ENCODE results near the gene NEDD9.

NEDD9 gene

GRCh38 chr6:11168091-11168635 lies 64.3 kb downstream of the NEDD9 start:
- DNase-seq = no peak

DNA sequence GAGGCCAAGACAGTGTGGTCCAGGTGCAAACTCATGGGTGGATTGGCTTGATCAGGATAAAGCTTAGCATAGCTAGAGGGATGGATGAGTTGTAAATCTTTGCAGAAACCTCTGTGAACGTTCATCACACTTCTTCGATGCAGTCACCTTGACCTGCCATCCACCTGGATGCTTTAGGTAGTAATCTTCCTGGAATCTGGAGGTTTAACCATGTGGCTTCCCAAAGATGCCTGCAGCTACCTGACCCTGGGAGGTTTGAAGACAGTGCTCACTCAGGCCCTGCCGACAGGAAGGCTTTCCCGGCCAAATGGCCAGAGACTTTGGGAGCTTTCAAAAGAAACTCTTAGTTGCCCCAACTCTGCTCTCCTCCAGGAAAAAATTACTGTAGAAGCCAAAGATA lies 65.5 kb downstream of the NEDD9 start:
- DNase-seq = no peak

DNA sequence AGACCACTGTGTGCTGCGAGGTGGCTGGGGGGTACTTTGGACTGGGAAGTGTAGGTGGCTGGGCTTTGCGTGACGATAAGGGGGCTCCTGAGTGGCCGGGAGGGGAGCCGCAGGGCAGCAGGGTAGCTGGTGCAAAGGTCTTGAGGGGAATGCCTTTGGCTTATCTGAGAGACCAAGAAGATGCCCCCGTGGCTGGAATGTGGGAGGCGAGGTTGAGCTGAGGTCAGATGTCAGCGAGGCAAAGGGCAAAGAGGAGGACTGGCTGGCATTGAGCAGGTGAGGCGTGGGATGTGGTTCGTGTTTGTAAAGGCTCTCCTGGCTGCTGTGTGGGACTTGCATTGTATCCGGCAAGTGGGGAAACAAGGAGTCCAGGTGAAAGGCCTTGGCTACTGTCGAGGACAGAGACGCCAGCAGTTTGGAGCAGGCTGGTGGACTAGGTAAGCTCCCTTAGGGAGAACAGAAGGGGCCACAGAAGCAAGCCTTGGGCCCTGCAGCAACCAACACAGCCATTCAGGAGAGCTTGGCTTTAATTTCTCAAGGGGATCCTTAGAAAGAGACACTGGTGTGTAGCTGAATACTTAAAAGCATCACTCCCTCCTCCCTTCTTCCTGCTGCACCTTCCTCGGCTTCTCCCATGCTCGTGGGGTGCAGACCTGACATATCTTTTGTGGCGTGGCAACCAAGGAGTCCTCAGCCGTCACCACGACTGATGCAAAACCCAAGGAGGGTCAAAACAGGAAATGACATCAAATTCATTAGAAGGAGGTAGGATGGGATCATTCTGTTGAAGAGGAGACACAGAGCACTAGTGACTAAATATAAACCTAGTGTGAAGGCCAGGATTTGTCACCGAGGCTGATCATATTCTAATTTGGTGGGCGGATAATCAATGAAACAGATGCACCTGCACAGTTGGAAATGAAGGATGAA lies 67.5 kb downstream of the NEDD9 start:
- DNase-seq = no peak

GRCh38 chr6:11163932-11164331 lies 68.5 kb downstream of the NEDD9 start:
- DNase-seq = no peak

GRCh38 chr6:11162262-11162661 lies 70.2 kb downstream of the NEDD9 start:
- DNase-seq = no peak

- no peak for DNase-seq
Measured at GRCh38 chr6:11161031-11161956, 71.2 kb downstream of the NEDD9 start.

GRCh38 chr6:11160199-11160598 lies 72.3 kb downstream of the NEDD9 start:
- no peak for DNase-seq

GRCh38 chr6:11155589-11155988 lies 76.9 kb downstream of the NEDD9 start:
- DNase-seq = no peak

GRCh38 chr6:11153447-11153846 lies 79.0 kb downstream of the NEDD9 start:
- DNase-seq = no peak

DNA sequence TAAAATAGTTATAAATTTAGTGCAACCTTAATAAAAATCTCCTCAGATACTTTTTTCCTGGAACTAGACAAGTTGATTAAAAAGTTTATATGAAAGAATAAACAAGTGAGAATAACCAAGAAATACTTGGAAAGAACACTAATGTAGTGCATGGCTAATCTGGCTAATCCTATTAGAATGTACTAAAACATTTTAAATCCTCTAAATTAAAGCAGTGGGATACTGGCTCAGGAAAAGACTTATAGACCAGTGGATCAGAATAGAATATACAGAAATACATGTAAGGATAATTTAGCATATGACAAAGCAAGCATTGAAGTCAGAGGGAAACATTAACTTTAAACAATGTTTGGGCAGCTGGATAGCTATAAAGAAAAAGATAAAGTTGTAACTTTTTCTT lies 79.9 kb downstream of the NEDD9 start:
- DNase-seq = no peak

DNA sequence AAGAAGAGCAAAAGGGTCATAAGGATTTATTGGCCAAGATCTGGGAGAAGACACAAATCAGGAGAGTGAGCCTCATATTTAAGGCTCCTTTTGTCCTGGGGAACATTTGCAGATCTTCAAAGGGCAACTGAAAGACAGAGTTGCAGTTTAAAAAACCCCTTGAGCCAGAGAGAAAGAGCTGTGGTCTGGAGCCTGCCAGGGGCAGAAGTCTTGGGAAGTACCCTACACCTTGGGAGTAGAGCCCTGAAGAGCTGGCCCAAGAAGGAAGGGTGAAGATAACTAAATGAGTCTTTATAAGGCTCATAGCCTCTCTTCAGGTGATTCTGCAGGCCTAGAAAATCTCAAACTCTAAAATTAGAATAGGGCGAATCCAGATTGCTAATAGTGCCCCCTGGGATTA lies 81.0 kb downstream of the NEDD9 start:
- no peak for DNase-seq

GRCh38 chr6:11149551-11149950 lies 82.9 kb downstream of the NEDD9 start:
- DNase-seq = no peak

GRCh38 chr6:11146117-11146826 lies 86.2 kb downstream of the NEDD9 start:
- no peak for DNase-seq

DNA sequence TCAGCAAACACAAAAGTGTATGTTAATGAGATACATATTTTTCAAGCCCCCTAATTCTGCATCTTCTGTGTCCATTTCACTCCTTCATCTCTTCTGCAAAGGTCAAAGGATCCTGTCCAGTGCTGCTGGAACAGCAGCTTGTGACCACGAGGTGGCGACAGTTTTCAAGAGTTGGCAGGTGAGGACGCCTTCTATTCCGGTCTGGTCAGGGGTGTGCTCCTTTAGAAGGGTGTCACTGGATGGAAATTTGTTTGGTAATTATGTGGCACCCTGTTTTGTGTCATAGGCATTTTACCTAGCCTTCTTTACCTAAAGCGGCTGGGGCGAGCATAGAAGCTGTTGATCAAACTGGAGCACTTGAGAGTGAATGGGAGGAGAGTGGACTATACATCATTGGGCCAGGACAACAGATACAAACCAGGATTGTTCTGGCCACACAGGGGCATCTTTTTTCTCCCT lies 88.0 kb downstream of the NEDD9 start:
- no peak for DNase-seq

DNA sequence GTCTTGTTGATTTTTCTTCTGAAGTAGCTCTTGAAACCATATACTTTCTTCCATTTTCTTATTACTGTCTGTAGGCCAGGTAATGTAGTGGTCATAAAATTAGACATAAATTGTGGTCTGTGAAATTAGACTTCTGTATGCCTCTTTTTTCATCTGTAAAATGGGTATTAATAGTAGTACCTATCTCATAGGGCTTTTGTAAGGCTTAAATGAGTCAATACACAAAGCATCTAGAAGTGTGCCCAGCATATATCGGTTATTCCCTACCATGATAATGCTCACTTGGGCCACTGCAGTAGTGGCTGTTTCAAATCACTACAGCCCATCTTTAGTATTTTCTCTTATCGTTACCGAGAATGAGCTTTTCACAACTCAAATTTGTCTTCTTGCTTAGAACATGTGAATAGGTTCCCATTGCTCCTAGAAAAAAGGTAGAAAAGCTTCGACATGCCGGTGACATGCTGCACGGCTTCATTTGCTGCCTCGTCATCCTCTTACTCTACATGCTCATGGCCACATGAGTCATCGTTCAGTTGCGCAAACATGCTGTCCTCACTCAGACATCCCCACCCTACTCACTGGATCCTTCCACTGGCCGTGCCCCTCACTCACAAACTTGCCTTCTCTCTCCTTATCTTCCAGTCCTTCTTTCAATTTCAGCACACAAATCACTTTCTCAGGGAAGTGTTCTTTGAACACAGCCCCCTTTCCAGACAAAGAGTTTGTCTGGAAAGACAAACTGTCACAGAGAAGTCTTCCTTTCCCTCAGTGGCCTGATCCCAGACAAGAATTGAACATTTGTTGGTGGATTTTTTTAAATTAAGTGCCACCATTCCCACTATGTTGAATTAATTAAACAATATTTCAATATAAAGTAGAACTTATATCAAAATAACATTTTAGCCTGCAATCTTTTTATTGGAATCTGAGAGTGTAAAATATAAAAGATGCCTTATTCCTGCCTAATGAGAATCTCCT lies 88.8 kb downstream of the NEDD9 start:
- no peak for DNase-seq

DNA sequence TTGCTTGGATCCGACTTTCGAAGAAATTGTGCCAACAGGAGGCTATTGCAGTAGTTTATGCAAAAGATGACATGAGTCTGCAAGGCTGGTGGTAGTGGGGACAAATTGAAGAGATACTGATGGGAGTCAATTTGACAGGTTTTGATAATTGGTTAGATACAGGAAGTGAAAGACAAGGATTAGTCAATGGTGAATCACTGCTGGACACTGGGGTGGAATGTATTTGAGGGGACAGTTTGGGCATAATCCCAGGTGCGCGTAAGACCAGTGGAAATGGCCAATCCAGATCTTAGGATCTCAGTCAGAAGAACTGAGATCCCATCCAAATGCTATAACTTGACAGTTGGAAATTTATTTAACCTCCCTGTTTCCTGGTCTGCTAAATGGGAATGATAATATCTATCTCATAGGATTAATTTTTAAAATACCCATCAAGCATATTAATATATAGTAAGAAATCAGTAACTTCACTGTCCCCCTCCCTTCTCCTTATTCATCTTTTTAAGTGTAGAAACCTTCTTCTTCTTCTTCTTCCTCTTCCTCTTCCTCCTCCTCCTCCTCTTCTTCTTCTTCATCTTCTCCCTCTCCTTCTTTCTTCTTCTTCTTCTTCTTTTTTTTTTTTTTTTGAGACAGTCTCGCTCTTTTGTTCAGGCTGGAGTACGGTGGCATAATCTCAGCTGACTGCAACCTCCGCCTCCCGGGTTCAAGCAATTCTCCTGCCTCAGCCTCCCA lies 90.0 kb downstream of the NEDD9 start:
- DNase-seq = no peak

DNA sequence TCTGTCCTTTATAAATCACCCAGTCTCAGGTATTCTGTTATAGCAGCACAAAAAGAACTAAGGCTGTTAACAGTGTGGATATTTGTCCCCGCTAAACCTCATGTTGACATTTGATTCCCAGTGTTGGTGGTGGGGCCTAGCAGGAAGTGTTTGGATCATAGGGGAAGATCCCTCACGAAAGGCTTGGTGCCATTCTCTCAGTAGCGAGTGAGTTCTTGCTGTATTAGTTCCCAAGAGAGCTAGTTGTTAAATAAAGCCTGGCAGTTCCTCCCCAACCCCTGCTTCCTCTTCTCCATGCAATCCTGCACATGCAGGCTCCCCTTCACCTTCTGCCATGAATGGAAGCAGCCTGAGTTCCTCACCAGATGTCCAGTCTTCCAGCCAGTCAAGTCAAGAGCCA lies 91.2 kb downstream of the NEDD9 start:
- DNase-seq = no peak

- no peak for DNase-seq
Measured at GRCh38 chr6:11140056-11140455, 92.4 kb downstream of the NEDD9 start.

GRCh38 chr6:11139051-11139960 lies 93.2 kb downstream of the NEDD9 start:
- no peak for DNase-seq

GRCh38 chr6:11136809-11137208 lies 95.7 kb downstream of the NEDD9 start:
- DNase-seq = no peak

All from NCI-H1092 (cell line).